KMS-11 (cell line): Measurements from ENCODE around the gene MMD.

ENCODE experiments used
- H2AFZ ChIP-seq: fragments of 200-600 bp; sonication (generic); 2 replicates; pipeline ENCODE4 v1.6.1; 2016; ENCODE audit warnings: antibody characterized with exemption, mixed run types, low read depth
- H3K27ac ChIP-seq: fragments of 200-600 bp; sonication (generic); 2 replicates; pipeline ENCODE4 v1.6.1; 2016; ENCODE audit warnings: mild to moderate bottlenecking, mixed run types
- H3K27me3 ChIP-seq: fragments of 200-600 bp; sonication (generic); 2 replicates; pipeline ENCODE4 v1.6.1; 2017; ENCODE audit warnings: mild to moderate bottlenecking, low read depth, mixed run types, moderate library complexity; ENCODE audit not compliant: insufficient read depth
- H3K36me3 ChIP-seq: fragments of 200-600 bp; sonication (generic); 2 replicates; pipeline ENCODE4 v1.6.1; 2017; ENCODE audit warnings: mild to moderate bottlenecking, mixed run types; ENCODE audit not compliant: insufficient read depth
- H3K4me1 ChIP-seq: fragments of 200-600 bp; sonication (generic); 2 replicates; pipeline ENCODE4 v1.6.1; 2016; ENCODE audit warnings: mild to moderate bottlenecking, low read depth, mixed run types; ENCODE audit not compliant: poor library complexity, severe bottlenecking
- H3K4me2 ChIP-seq: fragments of 200-600 bp; sonication (generic); 2 replicates; pipeline ENCODE4 v1.7.0; 2016; ENCODE audit warnings: mild to moderate bottlenecking, mixed run types
- H3K4me3 ChIP-seq: fragments of 200-600 bp; sonication (generic); IDR thresholded peaks from 2 replicates; pipeline ENCODE4 v1.6.1; 2017; ENCODE audit warnings: low read depth, low read length, mixed read lengths; ENCODE audit not compliant: insufficient read depth
- H3K79me2 ChIP-seq: fragments of 200-600 bp; sonication (generic); 2 replicates; pipeline ENCODE4 v1.6.1; 2016; ENCODE audit warnings: low read depth, mixed run types; ENCODE audit not compliant: insufficient read depth
- H3K9ac ChIP-seq: fragments of 200-600 bp; sonication (generic); 2 replicates; pipeline ENCODE4 v1.6.1; 2016; ENCODE audit warnings: mild to moderate bottlenecking, mixed run types
- H4K20me1 ChIP-seq: fragments of 200-600 bp; sonication (generic); 2 replicates; pipeline ENCODE4 v1.6.1; 2016; ENCODE audit warnings: mild to moderate bottlenecking, mixed run types; ENCODE audit not compliant: insufficient read depth
- CTCF ChIP-seq: fragments of 200-600 bp; sonication (generic); conservative IDR thresholded peaks from 2 replicates; pipeline ENCODE4 v1.6.1; 2017; ENCODE audit warnings: low read depth, mild to moderate bottlenecking, antibody characterized with exemption, low read length, moderate library complexity, mixed read lengths

Gene MMD

DNA sequence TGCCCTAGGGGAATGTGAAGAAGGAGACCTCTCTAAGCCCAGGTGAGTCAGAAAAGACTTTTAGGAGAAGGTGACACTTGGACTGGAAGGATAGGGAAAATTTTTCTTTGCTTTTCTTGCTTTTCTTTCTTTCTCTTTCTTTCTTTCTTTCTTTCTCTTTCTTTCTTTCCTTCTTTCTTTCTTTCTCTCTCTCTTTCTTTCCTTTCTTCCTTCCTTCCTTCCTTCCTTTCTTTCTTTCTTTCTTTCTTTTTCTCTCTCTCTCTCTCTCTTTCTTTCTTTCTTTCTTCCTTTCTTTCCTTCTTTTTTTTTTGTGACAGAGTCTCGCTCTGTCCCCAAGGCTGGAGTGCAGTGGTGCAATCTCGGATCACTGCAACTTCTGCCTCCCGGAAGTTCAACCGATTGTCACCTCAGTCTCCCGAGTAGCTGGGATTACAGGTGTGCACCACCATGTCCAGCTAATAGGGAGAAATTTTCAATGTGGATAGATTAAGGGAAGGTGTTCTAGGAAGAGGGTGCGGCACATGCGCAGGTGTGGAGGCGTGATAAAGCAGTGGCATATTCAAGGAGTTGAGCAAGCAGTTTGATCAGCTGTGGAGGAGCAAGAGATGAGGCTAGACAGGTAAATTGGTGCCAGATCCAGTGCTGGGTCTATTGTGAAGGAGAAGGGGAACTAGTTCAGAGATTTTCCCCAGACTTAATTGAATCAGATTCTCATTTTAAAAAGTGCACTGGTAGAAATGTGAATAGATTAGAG, 40.4 kb downstream of the MMD start:
- TF ChIP-seq CTCF = no peak
- no peaks in the 10 kb centered on the region for H4K20me1 ChIP-seq

GRCh38 chr17:55377671-55378275, 43.9 kb downstream of the MMD start:
- no peak overlapping the region for H3K9ac ChIP-seq
- H3K79me2 ChIP-seq = no peaks in the 10 kb centered on the region
- no peak overlapping the region for H2AFZ ChIP-seq
- no peaks in the 10 kb centered on the region for H3K27me3 ChIP-seq
- H3K4me3 ChIP-seq = no peak overlapping the region
- no peak overlapping the region for H3K27ac ChIP-seq
- no peaks in the 10 kb centered on the region for H3K4me1 ChIP-seq
- H3K4me2 ChIP-seq = no peak overlapping the region
- H3K36me3 ChIP-seq = no peaks in the 10 kb centered on the region
- TF ChIP-seq CTCF = no peak
- no peaks in the 10 kb centered on the region for H4K20me1 ChIP-seq

More for the DNA sequence above, 40.4 kb downstream of the MMD start:
- no peak overlapping the region for H3K9ac ChIP-seq
- no peaks in the 10 kb centered on the region for H3K27me3 ChIP-seq
- no peaks in the 10 kb centered on the region for H3K4me1 ChIP-seq
- H3K79me2 ChIP-seq = no peaks in the 10 kb centered on the region
- no peak overlapping the region for H3K4me2 ChIP-seq
- no peak overlapping the region for H3K4me3 ChIP-seq
- no peaks in the 10 kb centered on the region for H3K36me3 ChIP-seq
- no peak overlapping the region for H3K27ac ChIP-seq
- H2AFZ ChIP-seq = no peak overlapping the region

GRCh38 chr17:55368706-55369105, 52.9 kb downstream of the MMD start:
- H3K27ac ChIP-seq = no peak overlapping the region
- TF ChIP-seq CTCF = no peak
- no peaks in the 10 kb centered on the region for H4K20me1 ChIP-seq
- H3K9ac ChIP-seq = no peak overlapping the region
- no peak overlapping the region for H3K4me2 ChIP-seq
- H3K79me2 ChIP-seq = no peaks in the 10 kb centered on the region
- no peak overlapping the region for H2AFZ ChIP-seq
- H3K36me3 ChIP-seq = no peaks in the 10 kb centered on the region
- no peaks in the 10 kb centered on the region for H3K27me3 ChIP-seq
- H3K4me1 ChIP-seq = no peaks in the 10 kb centered on the region
- no peak overlapping the region for H3K4me3 ChIP-seq

DNA sequence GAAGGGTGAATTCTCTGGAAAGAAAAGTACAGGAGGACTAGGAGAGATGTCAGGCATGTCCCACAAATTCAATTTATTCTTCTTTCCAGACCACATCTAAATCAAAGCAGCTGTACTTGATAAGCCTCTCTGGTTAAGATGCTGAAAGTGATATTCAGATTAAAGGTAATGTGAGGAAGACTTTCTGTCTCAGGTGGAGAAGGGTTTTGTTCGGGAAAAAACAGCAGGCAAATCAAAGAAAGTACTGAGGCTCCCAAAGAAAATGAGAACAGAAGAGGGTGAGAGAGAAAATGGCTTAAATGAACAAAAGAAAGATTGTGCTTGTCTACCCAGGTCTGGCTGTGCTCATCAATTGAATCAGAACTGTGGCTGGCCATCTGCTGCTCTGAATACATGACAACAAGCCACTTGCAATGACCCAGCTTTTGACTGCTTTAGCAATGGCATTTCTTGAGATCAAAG, 55.6 kb downstream of the MMD start:
- no peak overlapping the region for H3K4me2 ChIP-seq
- no peaks in the 10 kb centered on the region for H3K36me3 ChIP-seq
- H3K79me2 ChIP-seq = no peaks in the 10 kb centered on the region
- TF ChIP-seq CTCF = no peak
- H2AFZ ChIP-seq = no peak overlapping the region
- no peak overlapping the region for H3K27ac ChIP-seq
- H4K20me1 ChIP-seq = no peaks in the 10 kb centered on the region
- no peaks in the 10 kb centered on the region for H3K4me1 ChIP-seq
- no peaks in the 10 kb centered on the region for H3K27me3 ChIP-seq
- H3K4me3 ChIP-seq = no peak overlapping the region
- H3K9ac ChIP-seq = no peak overlapping the region
